ENCODE measurements around the gene SCMH1.

DNA sequence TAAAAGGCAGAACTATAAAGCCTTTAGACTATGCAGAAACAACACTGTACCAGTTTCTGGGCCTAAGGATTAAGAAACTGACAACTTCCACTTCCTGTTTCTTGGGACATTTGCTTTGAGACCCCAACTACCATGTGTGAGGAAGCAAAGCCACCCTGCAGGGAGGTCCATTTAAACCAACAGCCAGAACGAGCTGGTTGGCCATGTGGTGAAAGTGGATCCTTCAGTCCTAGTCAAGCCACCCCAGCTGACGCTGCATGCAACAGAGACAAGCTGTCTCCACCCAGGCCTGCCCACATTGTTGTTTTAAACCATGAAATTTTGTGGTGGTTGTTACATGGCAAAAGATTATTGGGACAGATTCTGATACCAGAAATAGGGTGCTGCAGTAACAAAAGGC lies 188.8 kb downstream of the SCMH1 start:
- TF ChIP-seq, protein P1, sequence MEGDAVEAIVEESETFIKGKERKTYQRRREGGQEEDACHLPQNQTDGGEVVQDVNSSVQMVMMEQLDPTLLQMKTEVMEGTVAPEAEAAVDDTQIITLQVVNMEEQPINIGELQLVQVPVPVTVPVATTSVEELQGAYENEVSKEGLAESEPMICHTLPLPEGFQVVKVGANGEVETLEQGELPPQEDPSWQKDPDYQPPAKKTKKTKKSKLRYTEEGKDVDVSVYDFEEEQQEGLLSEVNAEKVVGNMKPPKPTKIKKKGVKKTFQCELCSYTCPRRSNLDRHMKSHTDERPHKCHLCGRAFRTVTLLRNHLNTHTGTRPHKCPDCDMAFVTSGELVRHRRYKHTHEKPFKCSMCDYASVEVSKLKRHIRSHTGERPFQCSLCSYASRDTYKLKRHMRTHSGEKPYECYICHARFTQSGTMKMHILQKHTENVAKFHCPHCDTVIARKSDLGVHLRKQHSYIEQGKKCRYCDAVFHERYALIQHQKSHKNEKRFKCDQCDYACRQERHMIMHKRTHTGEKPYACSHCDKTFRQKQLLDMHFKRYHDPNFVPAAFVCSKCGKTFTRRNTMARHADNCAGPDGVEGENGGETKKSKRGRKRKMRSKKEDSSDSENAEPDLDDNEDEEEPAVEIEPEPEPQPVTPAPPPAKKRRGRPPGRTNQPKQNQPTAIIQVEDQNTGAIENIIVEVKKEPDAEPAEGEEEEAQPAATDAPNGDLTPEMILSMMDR (IDR thresholded peaks at IDR 0.05 in 2 of 3, conservative IDR thresholded peaks at IDR 0.05 in 1 of 3; ENCODE audit: borderline replicate concordance in 1 of 3, insufficient read depth in 1 of 3, low read depth in 2 of 3, low read length in 2 of 3): no peak
- TF ChIP-seq ZFX (IDR thresholded peaks at IDR 0.05) (no peak), EZH2 (IDR thresholded peaks at IDR 0.05) (no peak), YY1 (IDR thresholded peaks at IDR 0.05; ENCODE audit: extremely low read depth, insufficient replicate concordance, low read depth, low read length) (no peak), POLR2A (IDR thresholded peaks at IDR 0.05; ENCODE audit: borderline replicate concordance, extremely low read depth, insufficient read depth, insufficient read length) (no peak)
- TF ChIP-seq, protein P2, sequence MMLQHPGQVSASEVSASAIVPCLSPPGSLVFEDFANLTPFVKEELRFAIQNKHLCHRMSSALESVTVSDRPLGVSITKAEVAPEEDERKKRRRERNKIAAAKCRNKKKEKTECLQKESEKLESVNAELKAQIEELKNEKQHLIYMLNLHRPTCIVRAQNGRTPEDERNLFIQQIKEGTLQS (IDR thresholded peaks at IDR 0.05): no peak
